HL-60 (cell line): ENCODE data around the gene LILRB2.

Experiments
- GABPA ChIP-seq: IDR thresholded peaks from 2 replicates; pipeline ENCODE4 v1.6.1; 2012; ENCODE audit warnings: low read depth
- POLR2AphosphoS5 ChIP-seq: IDR thresholded peaks from 2 replicates; pipeline ENCODE4 v1.6.1; 2012; ENCODE audit warnings: low read depth
- TF ChIP-seq, protein P1 (sequence below): IDR thresholded peaks from 2 replicates; pipeline ENCODE4 v1.6.1; 2012; ENCODE audit warnings: low read depth; ENCODE audit not compliant: insufficient replicate concordance
- TF ChIP-seq, protein P2 (sequence below): IDR thresholded peaks from one replicate; pipeline ENCODE4 v1.5.1; 2011; ENCODE audit warnings: low read length, control low read depth, inconsistent platforms; ENCODE audit not compliant: insufficient read depth

DNA sequence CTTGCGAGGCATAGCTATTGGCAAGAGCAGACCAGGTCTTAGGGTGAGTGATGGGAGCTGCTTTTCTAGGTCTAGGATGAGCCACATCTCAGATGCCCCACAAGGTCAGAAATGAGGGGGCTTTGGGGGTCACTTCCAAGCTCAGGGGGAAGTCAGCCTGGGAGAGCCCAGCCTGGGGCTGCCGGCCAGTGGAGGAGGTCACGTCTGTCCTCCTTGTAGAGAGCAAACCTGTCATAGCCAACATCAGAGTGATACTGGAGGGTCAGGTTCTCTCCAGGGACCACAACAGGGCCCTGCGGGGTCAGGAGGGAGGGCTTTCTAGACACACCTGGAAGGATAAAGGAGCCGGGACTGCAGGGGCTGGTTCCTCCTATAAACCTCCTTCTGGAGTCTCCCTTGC lies 29.6 kb upstream of the LILRB2 start:
- TF ChIP-seq, protein P1, sequence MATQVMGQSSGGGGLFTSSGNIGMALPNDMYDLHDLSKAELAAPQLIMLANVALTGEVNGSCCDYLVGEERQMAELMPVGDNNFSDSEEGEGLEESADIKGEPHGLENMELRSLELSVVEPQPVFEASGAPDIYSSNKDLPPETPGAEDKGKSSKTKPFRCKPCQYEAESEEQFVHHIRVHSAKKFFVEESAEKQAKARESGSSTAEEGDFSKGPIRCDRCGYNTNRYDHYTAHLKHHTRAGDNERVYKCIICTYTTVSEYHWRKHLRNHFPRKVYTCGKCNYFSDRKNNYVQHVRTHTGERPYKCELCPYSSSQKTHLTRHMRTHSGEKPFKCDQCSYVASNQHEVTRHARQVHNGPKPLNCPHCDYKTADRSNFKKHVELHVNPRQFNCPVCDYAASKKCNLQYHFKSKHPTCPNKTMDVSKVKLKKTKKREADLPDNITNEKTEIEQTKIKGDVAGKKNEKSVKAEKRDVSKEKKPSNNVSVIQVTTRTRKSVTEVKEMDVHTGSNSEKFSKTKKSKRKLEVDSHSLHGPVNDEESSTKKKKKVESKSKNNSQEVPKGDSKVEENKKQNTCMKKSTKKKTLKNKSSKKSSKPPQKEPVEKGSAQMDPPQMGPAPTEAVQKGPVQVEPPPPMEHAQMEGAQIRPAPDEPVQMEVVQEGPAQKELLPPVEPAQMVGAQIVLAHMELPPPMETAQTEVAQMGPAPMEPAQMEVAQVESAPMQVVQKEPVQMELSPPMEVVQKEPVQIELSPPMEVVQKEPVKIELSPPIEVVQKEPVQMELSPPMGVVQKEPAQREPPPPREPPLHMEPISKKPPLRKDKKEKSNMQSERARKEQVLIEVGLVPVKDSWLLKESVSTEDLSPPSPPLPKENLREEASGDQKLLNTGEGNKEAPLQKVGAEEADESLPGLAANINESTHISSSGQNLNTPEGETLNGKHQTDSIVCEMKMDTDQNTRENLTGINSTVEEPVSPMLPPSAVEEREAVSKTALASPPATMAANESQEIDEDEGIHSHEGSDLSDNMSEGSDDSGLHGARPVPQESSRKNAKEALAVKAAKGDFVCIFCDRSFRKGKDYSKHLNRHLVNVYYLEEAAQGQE = no peak
- TF ChIP-seq, protein P2, sequence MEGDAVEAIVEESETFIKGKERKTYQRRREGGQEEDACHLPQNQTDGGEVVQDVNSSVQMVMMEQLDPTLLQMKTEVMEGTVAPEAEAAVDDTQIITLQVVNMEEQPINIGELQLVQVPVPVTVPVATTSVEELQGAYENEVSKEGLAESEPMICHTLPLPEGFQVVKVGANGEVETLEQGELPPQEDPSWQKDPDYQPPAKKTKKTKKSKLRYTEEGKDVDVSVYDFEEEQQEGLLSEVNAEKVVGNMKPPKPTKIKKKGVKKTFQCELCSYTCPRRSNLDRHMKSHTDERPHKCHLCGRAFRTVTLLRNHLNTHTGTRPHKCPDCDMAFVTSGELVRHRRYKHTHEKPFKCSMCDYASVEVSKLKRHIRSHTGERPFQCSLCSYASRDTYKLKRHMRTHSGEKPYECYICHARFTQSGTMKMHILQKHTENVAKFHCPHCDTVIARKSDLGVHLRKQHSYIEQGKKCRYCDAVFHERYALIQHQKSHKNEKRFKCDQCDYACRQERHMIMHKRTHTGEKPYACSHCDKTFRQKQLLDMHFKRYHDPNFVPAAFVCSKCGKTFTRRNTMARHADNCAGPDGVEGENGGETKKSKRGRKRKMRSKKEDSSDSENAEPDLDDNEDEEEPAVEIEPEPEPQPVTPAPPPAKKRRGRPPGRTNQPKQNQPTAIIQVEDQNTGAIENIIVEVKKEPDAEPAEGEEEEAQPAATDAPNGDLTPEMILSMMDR = no peak
- TF ChIP-seq POLR2AphosphoS5 (no peak), GABPA (no peak)
